HG03066 (cell line): ENCODE measurements around the gene FANCC.
A peak's percentile ranks its signal among the peaks of the same experiment; 100 is the strongest.
"Not testable (repeated sequence)": the region's sequence is repeated elsewhere in the genome, so short reads cannot be mapped to it uniquely, and the experiment has no call there.

Experiments used
- ATAC-seq: cut with Tn5 transposase; IDR thresholded peaks from one replicate; pipeline ENCODE4 v1.9.1; 2021; ENCODE audit warnings: low read depth; ENCODE audit not compliant: unreplicated experiment

The FANCC gene

DNA sequence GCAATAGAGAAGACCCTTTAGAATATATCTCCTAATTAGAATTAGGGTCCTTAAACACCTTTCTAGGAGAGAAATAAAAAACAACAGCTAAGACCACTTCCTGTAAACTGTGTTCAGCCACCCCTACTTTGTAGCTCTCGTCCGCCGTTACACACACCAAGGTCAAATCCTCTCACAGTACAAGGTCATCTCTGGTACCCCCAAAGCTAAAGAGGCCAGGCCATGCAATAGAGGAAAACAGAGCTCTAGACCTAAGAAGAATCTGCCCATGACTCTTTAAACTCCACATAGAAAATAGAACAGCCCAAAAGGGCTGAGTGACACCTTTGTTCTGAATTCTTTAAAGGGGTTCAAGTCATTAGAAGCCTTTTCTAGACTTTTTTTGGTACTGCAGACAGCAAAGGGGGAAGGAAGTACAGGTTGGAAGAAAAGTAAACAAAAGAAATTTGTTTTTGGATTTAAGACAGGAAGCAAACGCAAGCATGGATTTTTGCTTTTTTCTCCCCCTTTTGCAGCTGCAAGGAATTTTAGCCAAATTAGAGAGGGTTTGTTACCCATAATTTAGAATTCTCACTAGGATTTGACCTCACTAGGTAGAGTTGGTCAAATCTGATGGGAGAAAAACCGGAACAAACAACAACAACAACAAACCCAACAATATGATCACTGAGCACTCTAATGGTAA, 13.4 kb upstream of the FANCC start:
- no peak for ATAC-seq

DNA sequence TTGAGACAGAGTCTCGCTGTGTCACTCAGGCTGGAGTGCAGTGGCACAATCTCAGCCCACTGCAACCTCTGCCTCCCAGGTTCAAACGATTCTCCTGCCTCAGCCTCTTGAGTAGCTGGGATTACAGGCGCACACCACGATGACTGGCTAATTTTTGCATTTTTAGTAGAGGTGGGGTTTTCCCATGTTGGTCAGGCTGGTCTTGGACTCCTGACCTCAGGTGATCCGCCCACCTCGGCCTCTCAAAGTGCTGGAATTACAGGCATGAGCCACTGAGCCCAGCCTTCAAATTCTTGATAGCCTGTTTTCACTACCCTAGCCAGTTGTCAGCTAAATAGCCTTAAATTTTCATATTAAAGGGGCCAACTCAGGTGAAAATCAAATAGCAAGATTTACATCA, 11.6 kb upstream of the FANCC start:
- not testable (repeated sequence) for ATAC-seq

DNA sequence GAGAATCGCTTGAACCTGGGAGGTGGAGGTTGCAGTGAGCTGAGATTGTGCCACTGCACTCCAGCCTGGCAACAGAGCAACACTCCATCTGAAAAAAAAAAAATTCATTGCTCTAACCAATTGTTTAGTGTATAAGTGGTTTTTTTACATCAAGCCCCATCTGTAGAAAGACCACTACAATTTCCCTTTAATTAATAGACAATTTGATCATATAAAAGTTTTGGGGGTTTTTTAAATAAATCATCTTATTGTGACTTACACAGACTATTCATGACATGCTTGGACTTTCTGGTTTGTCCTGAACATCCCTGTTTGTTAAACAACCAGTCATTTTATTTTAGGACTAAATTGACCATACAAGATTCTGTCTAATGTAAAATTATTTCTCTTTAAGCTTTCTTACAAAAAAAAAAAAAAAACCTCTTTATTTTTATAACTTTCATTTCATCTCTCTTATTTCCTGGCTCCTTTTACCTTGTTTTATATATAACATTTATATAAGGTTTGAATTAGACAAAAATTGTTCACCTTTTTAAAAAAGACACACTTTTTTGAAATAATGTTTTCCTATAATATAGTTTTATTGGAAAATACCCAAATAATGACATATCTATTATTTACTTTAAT, 9.8 kb upstream of the FANCC start:
- no peak for ATAC-seq

DNA sequence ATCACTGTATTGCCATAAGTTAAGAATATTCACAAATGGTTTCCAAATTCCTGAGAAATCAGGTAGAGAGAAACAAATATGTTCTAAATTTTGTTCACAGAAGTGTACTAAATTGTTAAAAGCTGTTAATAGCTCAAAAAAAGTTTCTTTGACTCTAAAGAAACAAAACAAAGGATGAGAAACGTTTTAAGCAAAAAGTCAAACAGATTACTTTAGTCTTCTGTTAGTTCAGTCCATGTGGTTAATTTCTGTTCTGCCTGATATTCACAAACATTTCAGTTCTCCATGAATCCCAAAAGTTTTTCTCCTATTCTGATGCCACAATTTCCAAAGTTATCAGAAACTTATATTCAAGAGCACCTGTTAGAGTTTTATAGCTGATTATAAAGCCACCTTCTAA, 7.7 kb upstream of the FANCC start:
- no peak for ATAC-seq

DNA sequence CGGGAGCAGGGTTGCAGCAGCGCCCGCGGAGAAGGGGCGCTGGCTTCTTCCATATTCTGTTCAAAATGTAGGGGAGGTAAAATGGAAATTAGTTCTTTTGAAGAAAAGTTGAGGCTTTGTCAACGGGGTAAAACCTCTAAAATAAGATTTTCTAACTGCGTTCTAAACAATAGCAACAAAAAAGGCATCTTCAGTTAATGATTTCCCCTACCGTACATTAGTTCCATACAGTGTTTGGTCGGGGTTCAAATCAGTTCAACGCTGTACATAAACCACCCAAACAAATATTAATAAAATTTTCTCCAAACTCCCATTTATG, 343 bp upstream of the FANCC start:
- no peak for ATAC-seq

DNA sequence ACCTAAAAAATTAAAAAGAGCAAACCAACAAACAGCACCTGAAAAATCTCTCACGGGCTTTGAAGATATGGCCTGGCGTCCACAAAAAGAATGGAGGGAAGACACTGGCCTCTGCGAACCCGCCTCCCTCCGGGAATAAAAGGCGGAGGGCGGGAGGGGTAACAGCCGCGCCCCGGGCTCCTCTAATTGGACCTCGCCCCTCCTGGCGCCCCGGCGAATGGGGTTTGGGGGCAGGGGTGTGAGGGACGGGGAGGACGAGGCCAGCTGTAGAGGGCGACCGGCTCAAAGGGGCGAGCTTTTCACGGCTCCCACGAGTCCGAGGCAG, 753 bp downstream of the FANCC start:
- ATAC-seq, result peak; percentile 51

DNA sequence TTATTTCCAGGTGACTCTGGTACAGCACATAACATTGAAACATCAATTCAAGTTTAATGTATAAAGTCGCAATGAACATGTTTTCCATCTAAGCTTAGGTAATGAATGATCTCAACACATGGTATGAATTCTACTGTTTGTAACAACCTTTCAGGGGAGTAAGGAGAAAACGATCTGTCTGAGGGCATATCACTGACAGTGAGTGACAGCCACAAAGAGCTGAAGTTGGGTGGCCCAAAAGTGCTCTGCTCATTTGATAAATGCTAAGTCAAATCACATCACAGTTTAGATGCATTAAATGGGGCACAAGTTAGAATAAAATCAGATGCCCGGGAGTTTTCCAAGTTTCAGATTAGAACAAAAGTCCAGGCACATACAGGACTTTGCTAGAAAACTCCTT, 1.2 kb downstream of the FANCC start:
- ATAC-seq, result no peak

DNA sequence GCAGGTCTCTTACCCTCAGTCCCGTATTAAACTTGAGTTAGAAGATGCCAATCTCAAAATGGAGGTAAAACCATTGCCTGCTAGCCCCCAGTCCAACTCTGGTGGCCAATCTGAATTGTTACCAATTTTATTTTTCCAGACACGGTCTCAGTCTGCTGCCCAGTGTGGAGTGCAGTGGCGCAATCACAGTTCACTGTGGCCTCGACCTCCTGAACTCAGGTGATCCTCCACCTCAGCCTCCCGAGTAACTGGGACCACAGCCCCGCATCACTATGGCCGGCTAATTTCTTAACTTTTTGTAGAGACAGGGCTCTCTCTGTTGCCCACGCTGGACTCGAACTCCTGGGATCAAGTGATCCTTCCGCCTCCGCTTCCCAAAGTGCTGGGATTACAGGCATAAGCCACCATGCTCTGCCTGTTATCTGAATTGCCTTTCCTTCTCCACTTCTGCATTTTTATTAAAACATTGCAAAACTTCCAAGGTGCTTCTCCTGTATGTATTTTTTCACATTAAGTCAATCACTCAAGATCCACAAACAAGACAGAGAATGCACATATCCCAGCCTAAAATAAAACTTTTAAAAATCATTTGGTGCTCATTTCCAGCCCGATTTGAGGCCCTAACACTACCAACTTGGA, 2.3 kb downstream of the FANCC start:
- ATAC-seq, result no peak

DNA sequence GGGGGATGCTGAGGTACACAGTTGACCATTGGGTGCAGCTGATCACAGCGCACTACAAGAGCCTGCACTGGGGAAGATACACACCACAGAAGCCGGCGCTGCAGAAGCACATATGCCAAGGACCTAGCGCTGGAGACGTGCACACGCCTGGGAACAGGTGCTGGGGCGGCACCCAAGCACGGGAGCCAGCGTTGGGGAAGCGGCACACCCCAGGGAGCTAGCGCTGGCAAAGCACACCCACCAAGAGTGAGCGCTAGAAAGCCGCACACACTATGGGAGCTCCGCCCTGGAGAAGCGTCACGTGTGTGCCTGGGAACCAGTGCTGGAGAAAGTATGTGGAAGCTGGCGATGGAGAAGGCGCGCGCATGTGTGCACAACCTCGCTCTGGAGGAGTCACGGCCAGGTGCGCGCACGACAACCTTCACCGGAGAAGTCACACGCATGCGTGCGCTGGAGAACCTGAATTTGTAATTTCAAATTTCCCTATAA, 4.5 kb downstream of the FANCC start:
- ATAC-seq, result no peak

DNA sequence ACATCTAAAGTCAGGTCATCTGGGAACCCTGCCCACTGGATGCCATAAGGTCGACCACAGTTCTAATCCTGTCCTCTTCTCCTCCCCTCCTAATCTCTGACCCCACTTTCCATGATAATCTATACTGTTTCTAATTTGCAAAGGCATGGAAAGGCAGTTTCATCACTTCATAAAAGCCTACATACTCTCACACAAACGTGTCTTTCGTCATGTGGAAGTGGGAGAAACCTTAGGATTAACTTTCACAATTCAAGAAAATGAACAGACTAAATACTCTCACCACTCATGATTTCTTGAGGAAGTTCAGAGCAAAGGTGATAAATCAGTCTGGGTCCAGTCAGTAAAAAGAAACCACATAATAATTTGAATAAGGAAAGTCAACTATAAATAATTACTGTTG, 5.5 kb downstream of the FANCC start:
- ATAC-seq, result no peak

DNA sequence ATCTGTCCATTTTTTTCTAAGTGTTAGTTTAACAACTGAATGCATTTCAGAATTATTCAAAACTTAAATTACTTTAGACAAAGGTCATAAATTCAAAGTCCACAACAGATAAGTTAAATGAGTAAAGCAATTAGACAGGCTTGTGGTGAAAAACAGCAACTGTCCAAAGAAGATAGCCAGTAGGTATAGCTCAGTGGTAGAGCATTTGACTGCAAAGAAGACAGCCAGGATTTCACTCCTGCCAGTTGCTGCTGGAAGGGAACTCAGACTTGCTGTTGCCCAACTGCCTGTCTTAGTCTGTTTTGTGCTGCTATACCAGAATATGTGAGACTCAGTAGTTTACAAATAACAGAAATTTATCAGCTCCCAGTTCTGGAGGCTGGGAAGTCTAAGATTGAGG, 10.0 kb downstream of the FANCC start:
- no peak for ATAC-seq

DNA sequence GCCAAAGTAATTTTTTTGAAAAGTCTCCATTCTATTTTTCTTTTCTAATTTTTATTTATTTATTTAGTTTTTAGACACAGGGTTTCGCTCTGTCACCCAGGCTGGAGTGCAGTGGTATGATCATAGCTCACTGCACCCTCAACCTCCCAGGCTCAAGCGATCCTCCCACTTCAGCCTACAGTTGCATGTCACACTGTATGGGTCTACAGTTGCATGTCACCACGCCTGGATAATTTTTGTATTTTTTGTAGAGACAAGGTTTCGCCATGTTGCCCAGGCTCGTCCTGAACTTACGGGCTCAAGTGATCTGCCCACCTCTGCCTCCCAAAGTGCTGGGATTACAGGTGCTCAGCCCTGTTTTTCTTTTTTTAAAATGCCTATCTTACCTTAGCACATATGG, 10.7 kb downstream of the FANCC start:
- ATAC-seq, result no peak

DNA sequence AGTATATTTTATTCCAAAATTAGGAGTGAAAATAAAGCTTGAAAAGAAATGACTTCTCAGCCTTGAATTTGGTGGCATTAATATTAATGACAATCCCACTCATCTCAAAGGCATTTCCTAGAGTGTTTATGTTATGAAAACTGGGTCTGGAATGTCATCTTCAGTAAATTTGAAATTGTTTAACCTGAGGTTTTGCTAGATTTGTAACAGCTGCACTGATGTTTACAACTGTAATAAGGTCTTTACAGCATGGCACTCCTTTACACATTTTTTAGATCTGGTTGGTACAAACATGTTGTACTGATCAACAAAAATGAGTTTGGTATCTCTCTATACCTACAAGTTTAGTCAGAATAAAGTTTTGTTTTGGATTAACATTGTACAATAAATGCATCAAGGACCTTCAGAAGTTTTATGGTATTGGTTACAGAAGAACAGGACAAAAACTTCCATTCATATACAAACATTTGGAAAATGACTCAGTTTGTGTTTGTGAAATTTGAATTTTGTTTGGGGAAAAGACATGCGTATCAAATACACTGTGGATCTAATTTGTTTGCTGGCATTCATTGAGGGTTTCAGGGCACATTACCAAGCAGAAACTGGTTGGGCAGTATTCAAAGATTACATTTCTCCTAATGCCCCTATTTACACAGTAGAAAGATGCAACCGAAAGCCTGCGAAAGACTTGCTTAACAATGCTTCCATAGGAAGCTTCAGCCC, 11.6 kb downstream of the FANCC start:
- ATAC-seq, result no peak

DNA sequence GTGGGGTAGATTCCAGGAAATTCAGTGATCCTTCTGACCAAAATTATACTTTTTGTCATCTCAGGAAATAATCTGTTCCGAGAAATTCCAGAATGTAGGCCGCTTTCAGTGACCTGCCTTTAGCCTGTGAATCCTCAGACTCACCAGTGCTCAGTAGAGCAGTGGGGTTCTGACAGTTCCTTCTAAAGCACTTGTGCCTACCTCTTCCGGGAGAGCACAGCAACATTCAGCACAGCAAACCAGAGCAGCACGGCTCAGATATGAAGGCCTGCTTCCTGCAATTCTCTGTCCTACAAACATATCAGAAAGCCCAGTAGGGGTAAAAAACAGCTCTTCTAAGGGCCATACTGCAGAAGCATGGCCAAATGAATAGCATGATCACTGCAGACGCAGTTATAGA, 15.0 kb downstream of the FANCC start:
- ATAC-seq, result no peak

DNA sequence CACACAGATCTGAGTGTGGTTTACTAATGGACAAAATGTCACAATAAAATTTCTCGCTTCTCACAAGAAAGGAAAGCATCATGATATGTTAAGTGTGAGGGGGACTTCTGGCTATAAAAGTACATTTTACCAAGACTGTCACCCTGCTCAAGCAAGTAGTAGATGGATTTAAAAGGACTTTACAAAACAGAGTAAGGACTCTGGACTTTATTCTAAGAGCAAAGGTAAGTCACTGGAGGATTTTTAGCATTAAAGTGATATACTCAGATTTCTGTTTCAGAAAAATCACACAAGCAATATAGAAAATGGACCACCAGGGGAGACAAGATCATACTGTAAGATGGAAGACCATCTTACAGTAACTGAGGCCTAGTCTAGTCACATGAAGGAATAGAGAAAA, 19.7 kb downstream of the FANCC start:
- ATAC-seq, result no peak

DNA sequence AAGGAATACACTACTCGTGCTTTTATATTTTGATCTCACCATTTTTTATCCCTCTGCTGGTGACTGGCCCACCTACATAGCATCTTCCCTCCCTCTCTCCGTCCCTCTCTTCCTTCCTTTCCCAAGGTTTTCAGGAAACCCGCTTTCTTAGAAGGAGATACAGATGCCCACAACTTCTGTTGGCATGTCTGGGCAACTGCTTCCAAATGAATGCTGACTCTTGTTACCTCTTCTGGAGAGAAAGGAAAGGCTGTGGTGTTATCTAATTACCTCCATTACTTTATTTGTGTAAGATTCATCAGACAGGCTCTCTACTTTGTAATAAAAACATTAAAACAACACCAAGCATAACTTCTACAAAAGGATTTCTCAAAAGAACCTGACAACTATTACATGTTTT, 20.2 kb downstream of the FANCC start:
- no peak for ATAC-seq

DNA sequence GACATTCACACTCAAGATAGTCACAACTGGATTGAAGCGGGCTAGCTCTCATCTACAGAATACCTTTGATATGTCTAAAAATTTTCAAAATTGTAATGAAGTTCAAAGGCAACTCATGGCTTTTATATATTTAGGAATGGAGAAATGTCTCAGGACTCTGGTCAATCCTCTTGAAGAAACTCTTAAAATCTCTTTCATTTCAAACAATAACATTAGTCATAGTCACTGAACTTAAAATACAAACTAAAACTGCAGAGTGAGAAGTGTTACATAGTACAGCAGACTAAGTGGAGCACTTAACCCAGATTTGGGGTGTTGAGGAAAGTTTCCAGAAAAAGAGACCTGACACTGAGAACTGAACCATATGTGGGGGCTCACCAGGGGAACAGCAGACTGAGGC, 20.7 kb downstream of the FANCC start:
- ATAC-seq, result no peak

DNA sequence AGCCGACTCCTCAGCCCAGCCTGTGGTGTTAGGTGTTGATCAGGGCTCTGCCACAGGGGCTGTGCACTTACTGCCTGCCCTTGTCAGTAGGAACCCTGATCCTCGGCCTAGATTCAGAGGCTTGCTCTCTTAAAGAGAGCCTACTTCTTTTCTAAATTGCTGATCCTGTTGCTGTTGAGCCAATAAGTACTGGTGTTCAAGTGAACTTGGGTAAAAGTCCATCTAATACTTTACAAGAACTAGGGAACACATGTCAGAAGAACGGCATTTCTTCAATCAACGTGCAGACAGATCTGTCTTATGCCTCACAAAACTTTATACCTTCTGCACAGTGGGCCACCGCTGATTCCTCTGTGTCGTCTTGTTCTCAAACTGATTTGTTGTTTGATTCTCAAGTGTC, 24.2 kb downstream of the FANCC start:
- not testable (repeated sequence) for ATAC-seq

DNA sequence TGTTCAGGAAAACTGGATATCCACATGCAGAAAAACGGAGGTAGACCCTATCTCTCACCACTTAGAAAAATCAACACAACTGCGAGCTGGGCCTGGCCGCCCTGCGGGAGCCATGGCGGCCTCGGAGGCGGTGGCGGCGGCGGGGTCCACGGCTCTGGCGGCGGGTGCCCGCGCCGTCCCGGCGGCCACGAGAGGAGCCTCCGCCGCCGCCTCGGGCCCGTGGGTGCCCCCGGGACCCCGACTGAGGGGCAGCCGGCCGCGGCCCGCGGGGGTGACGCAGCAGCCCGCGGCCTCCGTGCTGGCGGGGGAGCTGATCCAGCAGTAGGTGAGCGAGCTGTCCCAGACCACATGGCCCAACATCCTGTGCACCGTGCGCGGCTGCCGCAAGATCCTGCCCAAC, 25.3 kb downstream of the FANCC start:
- no peak for ATAC-seq

DNA sequence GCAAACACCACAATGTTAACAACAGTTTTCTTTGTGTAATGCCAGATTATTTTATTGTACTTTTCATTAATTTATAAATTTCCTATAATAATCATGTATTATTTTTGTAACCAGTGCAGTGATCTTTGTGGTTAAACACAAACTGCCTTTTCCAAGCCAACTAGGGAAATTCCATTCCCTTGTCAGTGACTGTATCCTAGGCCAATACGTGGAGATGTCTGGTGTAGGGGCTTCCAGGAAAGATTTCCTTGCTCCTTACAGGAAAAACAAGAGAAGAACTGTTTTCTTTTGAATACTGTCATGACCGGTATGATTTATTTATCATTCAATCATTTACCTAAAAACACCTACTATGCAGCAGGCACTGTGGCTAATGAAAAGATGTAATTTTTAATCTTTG, 31.4 kb downstream of the FANCC start:
- no peak for ATAC-seq

DNA sequence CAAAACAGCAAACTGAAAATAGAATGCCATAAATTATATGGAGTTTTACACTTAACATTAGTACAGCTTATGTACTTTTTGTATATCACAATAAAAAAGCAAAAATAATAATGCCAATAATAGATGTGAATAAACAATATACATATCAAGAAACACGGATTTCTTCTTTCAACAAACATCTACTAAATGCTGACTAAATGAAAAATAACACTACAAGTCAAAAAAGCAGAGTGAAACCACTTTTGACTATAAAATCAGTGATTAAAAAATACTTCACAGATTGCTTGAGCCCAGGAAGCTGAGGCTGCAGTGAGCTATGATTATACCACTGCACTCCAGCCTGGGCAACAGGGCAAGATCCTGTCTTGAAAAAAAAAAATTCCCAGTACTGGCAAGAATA, 32.2 kb downstream of the FANCC start:
- no peak for ATAC-seq
